ENCODE results near the gene LRIF1.
"Not testable (repeated sequence)": the region's sequence is repeated elsewhere in the genome, so short reads cannot be mapped to it uniquely, and the experiment has no call there.

GRCh38 chr1:110991295-110991694 lies 27.6 kb upstream of the LRIF1 start:
- TF ChIP-seq CTCF, POLR2A, EP300 (IDR thresholded peaks at IDR 0.05): not testable (repeated sequence)
